GM10248 (cell line): Measurements from ENCODE around the gene RECQL5.

Source experiments
- CTCF ChIA-PET: fragments of 300-600 bp; sonication (Branson Sonifier 250); formaldehyde crosslinking; extraction: SDS; loops from one replicate; lab custom pipeline; 2021; ENCODE audit warnings: antibody characterized with exemption; lab: Yijun Ruan, JAX
- POLR2A ChIA-PET: fragments of 350-650 bp; sonication (Branson Sonifier 250); formaldehyde crosslinking; extraction: SDS; loops from one replicate; lab custom pipeline; 2020; ENCODE audit warnings: antibody characterized with exemption; lab: Yijun Ruan, JAX
- DNase-seq: peaks from one replicate; pipeline ENCODE4 v3.0.0; 2012; ENCODE audit errors: extremely low spot score
- CTCF ChIP-seq: IDR thresholded peaks from 2 replicates; pipeline ENCODE4 v1.5.1; 2012; ENCODE audit warnings: mild to moderate bottlenecking, low read depth; ENCODE audit errors: extremely low read depth, missing control alignments, control extremely low read depth

The RECQL5 gene

GRCh38 chr17:75616521-75617122 lies 50.3 kb downstream of the RECQL5 start:
- ChIA-PET POLR2A (no interaction called here), CTCF (interaction anchor here (0.7 to 2.8 kb wide), 6 partner anchors 8 to 133 kb away, joined by 3 to 19 read pairs (median 8); partner anchors contain the start of gene SMIM5)
- TF ChIP-seq CTCF = no peak
- no peak for DNase-seq

DNA sequence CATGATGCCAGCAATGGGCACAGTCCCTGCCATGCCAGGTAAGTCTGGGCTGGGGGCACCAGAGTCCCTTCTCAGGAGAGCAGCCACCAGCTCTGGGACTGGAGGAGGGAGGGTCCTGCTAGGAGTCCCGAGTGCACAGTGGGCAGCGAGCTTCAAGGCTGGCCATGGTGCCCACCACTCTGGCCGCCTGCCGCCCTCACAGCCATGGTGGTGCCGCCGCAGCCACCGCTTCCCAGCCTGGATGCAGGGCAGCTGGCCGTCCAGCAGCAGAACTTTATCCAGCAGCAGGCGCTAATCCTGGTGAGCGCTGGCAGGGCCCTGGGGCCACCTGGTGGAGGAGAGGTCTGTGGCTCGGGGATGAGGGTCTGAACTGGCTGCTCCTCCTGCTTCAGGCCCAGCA lies 51.7 kb downstream of the RECQL5 start:
- DNase-seq = no peak
- TF ChIP-seq CTCF = no peak
- POLR2A ChIA-PET = no interaction called here
- CTCF ChIA-PET = interaction anchor here (1.8 to 2.3 kb wide), 2 partner anchors 10 to 14 kb away, joined by 8 to 9 read pairs; no protein-coding TSS in a partner anchor

DNA sequence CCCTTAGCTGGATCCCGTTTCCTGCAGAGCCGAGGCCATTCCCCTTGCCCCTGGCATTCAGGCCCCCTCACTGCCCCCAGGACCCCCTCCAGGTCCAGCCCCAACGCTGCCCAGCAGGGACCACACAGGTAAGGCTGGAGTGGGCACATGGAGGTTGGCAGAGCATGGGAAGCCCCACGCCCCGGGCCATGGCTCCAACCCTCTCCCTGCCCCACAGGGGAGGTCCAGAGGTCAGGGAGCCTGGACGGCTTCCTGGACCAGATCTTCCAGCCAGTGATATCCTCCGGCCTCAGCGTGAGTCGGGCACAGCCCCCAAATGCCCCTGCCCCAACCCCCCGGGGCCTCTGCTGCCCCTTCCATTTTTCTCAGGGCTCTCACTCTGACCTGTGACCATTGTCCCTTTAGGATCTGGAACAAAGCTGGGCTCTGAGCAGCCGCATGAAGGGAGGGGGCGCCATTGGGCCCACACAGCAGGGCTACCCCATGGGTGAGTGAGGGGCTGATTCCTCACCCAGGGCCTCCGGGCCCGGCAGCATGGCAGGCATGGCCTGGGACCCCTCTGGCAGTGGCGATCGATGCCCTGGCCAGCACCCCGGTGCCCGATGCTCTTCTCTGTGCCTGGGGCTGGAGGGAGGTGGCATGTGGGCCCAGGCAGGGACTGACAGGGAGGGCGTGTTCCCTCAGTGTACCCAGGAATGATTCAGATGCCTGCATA lies 52.2 kb downstream of the RECQL5 start:
- no peak for TF ChIP-seq CTCF
- DNase-seq = no peak
- ChIA-PET POLR2A (no interaction called here), CTCF (interaction anchor here (0.7 to 3.3 kb wide), 5 partner anchors 10 to 139 kb away, joined by 3 to 21 read pairs (median 7); partner anchors contain the start of gene SMIM5)

- TF ChIP-seq CTCF = no peak
- ChIA-PET POLR2A (no interaction called here), CTCF (interaction anchor here (0.7 to 3.3 kb wide), 6 partner anchors 10 to 140 kb away, joined by 3 to 21 read pairs (median 4); partner anchors contain the start of gene SMIM5)
- DNase-seq = no peak
Observed at GRCh38 chr17:75614006-75614405, 52.9 kb downstream of the RECQL5 start.

- no peak for DNase-seq
- ChIA-PET POLR2A (no interaction called here), CTCF (interaction anchor here (0.8 to 3.3 kb wide), 7 partner anchors 9 to 140 kb away, joined by 3 to 21 read pairs (median 4); partner anchors contain the start of gene SMIM5)
- no peak for TF ChIP-seq CTCF
Observed at GRCh38 chr17:75612906-75613626, 53.9 kb downstream of the RECQL5 start.

DNA sequence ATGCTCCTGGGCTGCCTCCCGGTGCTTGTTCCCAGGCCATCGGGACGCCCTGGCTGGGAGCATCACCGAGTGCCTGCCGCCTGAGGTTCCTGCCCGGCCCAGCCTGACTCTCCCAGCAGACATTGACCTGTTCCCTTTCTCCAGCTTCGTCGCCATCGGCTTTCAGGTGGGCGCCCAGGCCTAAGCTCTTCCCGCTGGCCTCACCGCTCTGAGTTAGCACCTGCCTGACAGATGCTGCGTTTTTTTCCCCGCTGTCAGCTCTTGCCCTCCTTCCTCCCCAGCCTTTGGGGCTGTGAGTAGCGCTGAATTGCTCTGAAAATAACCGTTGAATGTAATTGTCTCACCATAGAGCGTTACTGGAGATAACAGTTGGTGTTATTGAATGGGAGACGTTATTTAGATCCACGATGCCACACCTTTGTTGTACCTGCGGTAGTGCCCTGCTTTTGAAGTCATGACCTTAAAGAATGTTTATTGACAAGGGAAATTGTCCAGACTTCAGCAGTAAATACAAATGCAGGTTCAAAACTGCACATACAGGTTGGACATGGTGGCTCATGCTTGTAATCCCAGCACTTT lies 55.0 kb downstream of the RECQL5 start:
- ChIA-PET POLR2A (no interaction called here), CTCF (interaction anchor here (1.1 to 3.3 kb wide), 8 partner anchors 10 to 142 kb away, joined by 3 to 28 read pairs (median 5); partner anchors contain the start of gene SMIM5)
- no peak for TF ChIP-seq CTCF
- no peak for DNase-seq
